ENCODE measurements around the gene ILRUN. TPM values are rescaled to one million over a fixed set of nuclear protein-coding genes. Genes with fewer than 3 reads are reported as not detected.
"Not testable (repeated sequence)": the region's sequence is repeated elsewhere in the genome, so short reads cannot be mapped to it uniquely, and the experiment has no call there.

Gene ILRUN
- polyA plus RNA-seq (2013, experiment 1 of 2) = 39.3 TPM
- polyA plus RNA-seq (2013, experiment 2 of 2) = 35.9 TPM

DNA sequence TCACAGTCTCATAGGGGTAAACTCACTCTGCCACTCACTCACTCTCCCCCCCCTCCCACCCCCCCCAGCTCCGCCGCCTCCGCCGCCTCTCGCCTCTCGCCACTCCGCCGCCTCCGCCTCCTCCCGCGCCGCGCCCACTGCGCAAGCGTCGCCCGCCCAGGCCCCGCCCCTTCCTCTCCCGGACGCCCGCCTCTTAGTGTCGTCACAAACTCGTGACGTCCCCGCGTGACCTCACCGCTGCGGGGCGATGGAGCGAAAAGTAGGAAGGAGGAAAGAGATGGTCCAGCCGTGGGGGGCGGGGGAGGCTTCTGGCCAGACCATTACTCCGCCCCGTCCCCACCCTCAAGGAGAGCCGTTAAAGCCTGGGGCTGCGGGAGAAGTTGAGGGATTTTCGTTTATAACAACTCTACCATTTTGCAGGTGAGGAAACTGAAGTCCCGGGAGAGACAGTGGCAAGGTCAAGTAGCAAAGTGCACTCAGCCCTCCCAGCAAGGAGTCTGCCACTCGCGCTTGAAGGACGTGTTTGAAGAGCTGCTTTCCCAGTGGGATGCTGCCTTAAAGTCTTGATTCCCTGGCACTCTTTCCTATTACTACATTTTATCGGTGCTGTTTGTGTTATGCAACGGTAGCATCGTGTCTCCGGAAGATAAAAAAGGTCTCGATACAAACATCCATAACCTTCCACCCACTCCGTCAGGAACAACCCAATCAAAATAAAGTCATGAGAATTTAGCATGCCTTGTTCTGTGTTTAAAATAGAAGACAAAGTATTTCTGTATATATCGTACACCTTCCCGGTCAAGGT is at the start of gene ILRUN:
Gene ILRUN, minus strand, starts transcription at position 29 of the 805 bp plus-strand sequence. CDS start 164 bp downstream, outside the sequence.
- Histone ChIP-seq H3K9me3 (ENCODE audit: control insufficient read depth, low read length) (no peaks in the 10 kb centered on the region), H3K4me3 (ENCODE audit: extremely low read depth, insufficient read depth, low read length, poor library complexity, severe bottlenecking) (peak within 1 kb of the TSS; percentile 75), H3K27ac (ENCODE audit: low read depth, low read length, severe bottlenecking) (peak within 1 kb of the TSS; percentile 43), H3K4me1 (ENCODE audit: control insufficient read depth, insufficient read depth, low read length, poor library complexity, severe bottlenecking) (peaks cover 5% of the 10 kb centered on the region), H3K36me3 (ENCODE audit: control insufficient read depth, insufficient read depth, low read length) (peaks cover 11% of the 10 kb centered on the region)
- WGBS, 2 experiments (ENCODE audit: insufficient coverage in 2 of 2) = 8 to 44% methylated on average over 4 to 14 of the region's 49 CpGs

DNA sequence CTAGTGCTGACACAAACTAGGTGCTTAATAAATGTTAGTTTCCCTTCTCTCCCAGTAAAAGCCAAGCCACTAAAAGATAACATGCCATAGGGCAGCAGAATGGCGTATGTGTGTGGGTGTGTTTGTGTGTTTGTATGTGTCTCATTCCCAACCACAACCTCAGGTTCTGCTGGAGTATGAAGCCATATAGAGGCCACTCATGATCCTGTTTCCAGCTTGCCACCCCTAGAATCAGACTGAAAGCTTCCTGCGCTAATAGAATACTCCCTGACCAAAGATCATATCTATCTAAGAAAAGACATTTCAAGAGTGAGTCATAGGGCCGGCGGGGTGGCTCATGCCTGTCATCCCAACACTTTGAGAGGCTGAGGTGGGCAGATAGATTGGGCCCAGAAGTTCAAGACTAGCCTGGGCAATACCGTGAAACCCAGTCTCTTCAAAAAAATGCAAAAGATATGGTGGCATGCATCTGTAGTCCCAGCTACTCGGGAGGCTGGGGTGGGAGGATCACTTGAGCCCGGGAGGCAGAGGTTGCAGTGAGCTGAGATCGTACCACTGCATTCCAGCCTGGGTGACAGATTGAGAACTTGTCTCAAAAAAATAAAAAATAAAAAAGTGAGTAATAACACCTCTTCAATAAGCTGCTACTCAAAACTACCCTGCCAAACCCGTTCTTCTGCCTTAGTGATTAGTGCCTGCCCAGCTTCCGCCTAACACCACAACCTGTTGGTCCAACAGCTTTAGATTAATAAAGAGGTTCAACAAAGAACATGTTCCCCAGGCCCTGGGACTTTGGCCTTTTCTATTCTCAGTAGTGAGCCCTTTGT is 48.9 kb upstream of the ILRUN start:
- Histone ChIP-seq H3K4me1 (ENCODE audit: control insufficient read depth, insufficient read depth, low read length, poor library complexity, severe bottlenecking) (no peaks in the 10 kb centered on the region), H3K27ac (ENCODE audit: low read depth, low read length, severe bottlenecking) (no peak overlapping the region), H3K9me3 (ENCODE audit: control insufficient read depth, low read length) (no peaks in the 10 kb centered on the region), H3K4me3 (ENCODE audit: extremely low read depth, insufficient read depth, low read length, poor library complexity, severe bottlenecking) (no peak overlapping the region), H3K36me3 (ENCODE audit: control insufficient read depth, insufficient read depth, low read length) (no peaks in the 10 kb centered on the region)
- WGBS, 2 experiments (ENCODE audit: insufficient coverage in 2 of 2) = 80 to 91% methylated on average over 5 to 6 of the region's 10 CpGs

DNA sequence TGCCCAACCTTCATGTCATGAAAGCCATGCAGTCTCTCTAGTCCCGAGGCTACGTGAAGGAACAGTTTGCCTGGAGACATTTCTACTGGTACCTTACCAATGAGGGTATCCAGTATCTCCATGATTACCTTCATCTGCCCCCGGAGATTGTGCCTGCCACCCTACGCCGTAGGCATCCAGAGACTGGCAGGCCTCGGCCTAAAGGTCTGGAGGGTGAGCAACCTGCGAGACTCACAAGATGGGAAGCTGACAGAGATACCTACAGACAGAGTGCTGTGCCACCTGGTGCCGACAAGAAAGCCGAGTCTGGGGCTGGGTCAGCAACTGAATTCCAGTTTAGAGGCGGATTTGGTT is 47.7 kb upstream of the ILRUN start:
- H3K27ac ChIP-seq (ENCODE audit: low read depth, low read length, severe bottlenecking); H3K4me3 ChIP-seq (ENCODE audit: extremely low read depth, insufficient read depth, low read length, poor library complexity, severe bottlenecking); H3K4me1 ChIP-seq (ENCODE audit: control insufficient read depth, insufficient read depth, low read length, poor library complexity, severe bottlenecking); H3K9me3 ChIP-seq (ENCODE audit: control insufficient read depth, low read length); H3K36me3 ChIP-seq (ENCODE audit: control insufficient read depth, insufficient read depth, low read length): not testable (repeated sequence)
- WGBS, 2 experiments (ENCODE audit: insufficient coverage in 2 of 2) = 87 to 92% methylated on average over 7 to 10 of the region's 10 CpGs

DNA sequence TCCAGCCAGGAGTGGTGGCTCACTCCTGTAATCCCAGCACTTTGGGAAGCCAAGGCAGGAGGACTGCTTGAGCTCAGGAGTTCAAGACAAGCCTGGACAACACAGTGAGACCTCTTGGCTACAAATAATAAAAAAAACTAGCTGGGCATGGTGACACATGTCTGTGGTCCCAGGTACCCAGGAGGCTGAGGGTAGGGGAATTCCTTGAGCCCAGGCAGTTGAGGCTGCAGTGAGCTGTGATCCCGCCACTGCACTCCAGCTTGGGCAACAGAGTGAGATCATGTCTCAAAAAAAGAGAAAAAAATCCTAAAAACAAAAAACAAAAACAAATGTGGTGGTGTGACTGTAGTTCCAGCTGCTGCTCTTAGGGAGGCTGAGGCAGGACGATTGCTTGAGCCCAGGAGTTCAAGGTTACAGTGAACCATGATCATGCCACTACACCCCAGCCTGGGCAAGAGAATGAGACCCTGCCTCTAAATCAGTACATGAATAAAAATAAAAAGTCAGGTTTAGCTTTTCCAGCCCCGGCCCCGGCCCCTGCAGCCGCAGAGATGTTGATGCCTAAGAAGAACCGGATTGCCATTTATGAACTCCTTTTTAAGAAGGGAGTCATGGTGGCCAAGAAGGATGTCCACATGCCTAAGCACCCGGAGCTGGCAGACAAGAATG is 47.2 kb upstream of the ILRUN start:
- 93 to 97% methylated on average over 3 to 5 of the region's 7 CpGs for WGBS, 2 experiments (ENCODE audit: insufficient coverage in 2 of 2)

DNA sequence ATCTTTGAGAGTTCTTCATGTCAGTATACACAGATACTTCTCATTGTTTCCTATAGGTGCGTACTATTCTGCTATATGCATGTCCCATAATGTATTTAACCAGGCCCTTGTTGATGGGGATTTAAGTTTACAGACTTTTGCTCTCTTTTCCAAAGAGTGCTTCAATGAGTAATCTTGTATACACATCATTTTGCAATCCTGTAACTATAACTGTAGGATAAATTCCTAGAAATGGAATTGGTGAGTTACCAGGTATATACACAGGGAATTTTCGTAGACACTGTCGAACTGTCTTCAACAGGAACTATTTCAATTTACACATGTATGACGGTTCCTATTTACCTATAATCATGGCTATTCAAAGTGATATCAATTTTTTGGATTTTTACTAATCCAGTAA is 45.5 kb upstream of the ILRUN start:
- Histone ChIP-seq H3K4me3 (ENCODE audit: extremely low read depth, insufficient read depth, low read length, poor library complexity, severe bottlenecking) (no peak overlapping the region), H3K9me3 (ENCODE audit: control insufficient read depth, low read length) (no peaks in the 10 kb centered on the region), H3K27ac (ENCODE audit: low read depth, low read length, severe bottlenecking) (no peak overlapping the region), H3K4me1 (ENCODE audit: control insufficient read depth, insufficient read depth, low read length, poor library complexity, severe bottlenecking) (no peaks in the 10 kb centered on the region), H3K36me3 (ENCODE audit: control insufficient read depth, insufficient read depth, low read length) (no peaks in the 10 kb centered on the region)
- no CpG with 5 or more reads among the region's 4 CpGs for WGBS, 2 experiments (ENCODE audit: insufficient coverage in 2 of 2)

More for the DNA sequence above, 47.2 kb upstream of the ILRUN start:
- Histone ChIP-seq H3K4me3 (ENCODE audit: extremely low read depth, insufficient read depth, low read length, poor library complexity, severe bottlenecking) (no peak overlapping the region), H3K36me3 (ENCODE audit: control insufficient read depth, insufficient read depth, low read length) (no peaks in the 10 kb centered on the region), H3K27ac (ENCODE audit: low read depth, low read length, severe bottlenecking) (no peak overlapping the region), H3K9me3 (ENCODE audit: control insufficient read depth, low read length) (no peaks in the 10 kb centered on the region), H3K4me1 (ENCODE audit: control insufficient read depth, insufficient read depth, low read length, poor library complexity, severe bottlenecking) (no peaks in the 10 kb centered on the region)

DNA sequence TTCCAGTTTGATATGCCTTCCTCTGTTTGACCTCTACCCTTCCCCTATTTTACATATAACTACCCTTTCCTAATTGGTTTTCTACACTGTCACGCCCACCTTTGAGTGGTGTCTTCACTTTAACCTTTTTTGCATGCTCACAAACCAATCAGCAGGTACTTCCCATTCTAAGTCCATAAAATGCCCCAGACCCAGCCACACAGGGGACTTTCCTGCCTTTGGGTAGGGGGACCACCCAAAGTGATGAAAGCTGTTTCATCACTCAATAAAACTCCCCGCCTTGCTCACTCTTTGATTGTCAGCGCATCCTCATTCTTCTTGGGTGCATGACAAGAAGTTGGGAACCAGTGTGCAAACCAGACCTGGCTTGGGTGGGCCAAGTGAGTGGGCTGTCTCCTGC is 40.3 kb upstream of the ILRUN start:
- H3K4me1 ChIP-seq (ENCODE audit: control insufficient read depth, insufficient read depth, low read length, poor library complexity, severe bottlenecking) = no peaks in the 10 kb centered on the region
- no peaks in the 10 kb centered on the region for H3K9me3 ChIP-seq (ENCODE audit: control insufficient read depth, low read length)
- no peaks in the 10 kb centered on the region for H3K36me3 ChIP-seq (ENCODE audit: control insufficient read depth, insufficient read depth, low read length)
- H3K27ac ChIP-seq (ENCODE audit: low read depth, low read length, severe bottlenecking) = no peak overlapping the region
- H3K4me3 ChIP-seq (ENCODE audit: extremely low read depth, insufficient read depth, low read length, poor library complexity, severe bottlenecking) = no peak overlapping the region
- 92 to 98% methylated on average over 3 of the region's 3 CpGs for WGBS, 2 experiments (ENCODE audit: insufficient coverage in 2 of 2)

DNA sequence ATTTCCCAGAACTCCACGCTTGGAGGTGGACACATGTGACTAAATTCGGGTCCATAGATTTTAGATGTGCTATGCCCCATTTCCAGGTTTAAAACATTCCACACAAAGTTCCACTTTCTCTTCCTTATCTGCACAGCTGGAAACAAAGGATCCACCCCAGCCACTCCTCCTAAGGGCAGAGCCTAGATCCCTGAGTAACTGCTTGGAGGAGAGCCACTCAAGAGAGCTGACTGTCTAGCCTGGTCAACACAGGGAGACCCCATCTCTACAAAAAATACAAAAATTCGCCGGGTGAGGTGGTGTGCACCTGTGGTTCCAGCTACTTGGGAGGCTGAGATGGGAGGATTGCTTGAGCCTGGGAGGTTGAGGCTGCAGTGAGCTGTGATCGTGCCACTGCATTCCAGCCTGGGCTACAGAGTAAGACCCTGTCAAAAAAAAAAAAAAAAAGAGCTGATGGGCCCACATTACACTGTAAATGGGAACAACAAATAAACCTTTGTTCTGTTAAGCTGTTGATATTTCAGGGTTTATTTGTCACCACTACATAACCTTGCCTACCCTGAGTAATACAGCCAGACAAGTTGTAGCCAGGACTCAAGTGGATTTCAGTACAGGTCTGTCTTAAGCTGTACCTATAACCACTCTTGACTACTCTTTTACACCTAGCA is 35.0 kb upstream of the ILRUN start:
- 93 to 100% methylated on average over 3 of the region's 5 CpGs for WGBS, 2 experiments (ENCODE audit: insufficient coverage in 2 of 2)
- Histone ChIP-seq H3K27ac (ENCODE audit: low read depth, low read length, severe bottlenecking) (no peak overlapping the region), H3K36me3 (ENCODE audit: control insufficient read depth, insufficient read depth, low read length) (no peaks in the 10 kb centered on the region), H3K4me1 (ENCODE audit: control insufficient read depth, insufficient read depth, low read length, poor library complexity, severe bottlenecking) (no peaks in the 10 kb centered on the region), H3K9me3 (ENCODE audit: control insufficient read depth, low read length) (no peaks in the 10 kb centered on the region), H3K4me3 (ENCODE audit: extremely low read depth, insufficient read depth, low read length, poor library complexity, severe bottlenecking) (no peak overlapping the region)

DNA sequence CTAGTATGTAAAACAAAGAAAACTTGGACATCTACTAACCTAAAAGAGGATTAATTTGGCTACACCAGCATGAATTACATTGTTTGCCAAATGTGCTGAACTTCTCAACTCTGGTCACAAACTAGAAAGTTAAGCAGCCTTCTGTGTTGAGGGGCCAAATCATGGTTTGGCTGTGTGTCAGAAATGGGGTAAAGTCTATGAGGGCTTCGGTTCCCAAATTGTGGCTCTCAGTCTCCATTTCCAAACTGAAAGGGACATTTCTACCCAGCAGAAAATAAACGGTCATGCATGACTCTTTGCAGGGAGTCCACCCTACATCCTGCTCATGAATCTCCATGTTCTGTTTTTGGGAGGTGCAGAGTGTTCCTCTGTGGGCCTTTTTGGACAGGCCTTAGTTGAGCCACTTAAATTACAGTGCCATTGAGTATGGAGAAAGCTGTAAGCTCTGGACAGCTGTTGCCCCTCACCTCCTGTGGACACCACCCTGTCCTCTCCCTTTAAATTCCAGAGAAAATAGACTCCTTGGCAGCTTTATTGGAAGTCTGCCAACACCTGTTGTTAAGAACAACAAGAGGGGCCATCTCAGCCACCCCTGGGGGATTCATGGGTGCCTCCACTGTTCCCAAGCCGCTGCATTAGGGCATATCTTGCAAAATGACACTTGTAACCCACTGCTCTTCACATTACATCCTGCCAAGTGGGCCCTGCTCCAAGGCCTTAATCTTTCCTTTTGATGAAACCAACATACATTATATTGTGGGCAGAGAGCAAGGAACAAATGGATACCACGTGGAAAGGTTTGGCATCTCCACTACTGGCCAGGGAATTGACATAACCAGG is 33.3 kb upstream of the ILRUN start:
- Histone ChIP-seq H3K4me1 (ENCODE audit: control insufficient read depth, insufficient read depth, low read length, poor library complexity, severe bottlenecking) (no peaks in the 10 kb centered on the region), H3K36me3 (ENCODE audit: control insufficient read depth, insufficient read depth, low read length) (no peaks in the 10 kb centered on the region), H3K27ac (ENCODE audit: low read depth, low read length, severe bottlenecking) (no peak overlapping the region), H3K9me3 (ENCODE audit: control insufficient read depth, low read length) (peaks cover 7% of the 10 kb centered on the region), H3K4me3 (ENCODE audit: extremely low read depth, insufficient read depth, low read length, poor library complexity, severe bottlenecking) (no peak overlapping the region)
- WGBS, 2 experiments (ENCODE audit: insufficient coverage in 2 of 2) = 89 to 100% methylated on average over 1 to 4 of the region's 4 CpGs

DNA sequence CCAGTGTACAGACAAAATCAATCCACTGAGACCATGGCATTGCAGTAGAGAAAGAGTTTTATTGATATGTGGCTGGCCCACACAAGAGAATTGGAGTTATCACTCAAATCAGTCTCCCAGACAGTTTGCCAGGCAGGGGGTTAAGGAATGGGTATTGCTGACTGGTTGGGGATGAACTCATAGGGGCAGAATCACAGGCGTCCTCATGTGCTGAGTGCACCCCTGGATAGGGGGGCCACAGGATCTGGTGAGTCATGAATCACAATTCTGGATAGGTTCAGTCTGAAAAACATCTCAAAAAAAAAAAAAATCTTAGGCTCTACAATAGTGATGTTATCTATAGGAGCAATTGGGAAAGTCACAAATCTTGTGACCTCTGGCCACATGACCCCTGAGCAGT is 29.5 kb upstream of the ILRUN start:
- WGBS, 2 experiments (ENCODE audit: insufficient coverage in 2 of 2) = 100% methylated on average over 1 of the region's 1 CpG
- no peak overlapping the region for H3K4me3 ChIP-seq (ENCODE audit: extremely low read depth, insufficient read depth, low read length, poor library complexity, severe bottlenecking)
- no peak overlapping the region for H3K27ac ChIP-seq (ENCODE audit: low read depth, low read length, severe bottlenecking)
- H3K36me3 ChIP-seq (ENCODE audit: control insufficient read depth, insufficient read depth, low read length) = no peaks in the 10 kb centered on the region
- no peaks in the 10 kb centered on the region for H3K4me1 ChIP-seq (ENCODE audit: control insufficient read depth, insufficient read depth, low read length, poor library complexity, severe bottlenecking)
- peaks cover 7% of the 10 kb centered on the region for H3K9me3 ChIP-seq (ENCODE audit: control insufficient read depth, low read length)
